HepG2 (cell line): ENCODE data around the gene KDM4F. TPM values are rescaled to one million over a fixed set of nuclear protein-coding genes. Genes with fewer than 3 reads are reported as not detected.

ENCODE experiments used
- CHCHD3 ChIP-seq: sonication (generic); formaldehyde crosslinking; IDR thresholded peaks from 2 replicates; pipeline ENCODE4 v1.8.0; 2022; ENCODE audit warnings: mild to moderate bottlenecking, missing genetic modification reagents, moderate library complexity
- CREB3 ChIP-seq: sonication (generic); formaldehyde crosslinking; IDR thresholded peaks from 2 replicates; pipeline ENCODE4 v1.5.0; 2020; ENCODE audit warnings: missing genetic modification reagents
- ELF4 ChIP-seq: sonication (generic); formaldehyde crosslinking; IDR thresholded peaks from 2 replicates; pipeline ENCODE4 v1.5.0; 2020; ENCODE audit warnings: missing genetic modification reagents, mild to moderate bottlenecking, moderate library complexity, borderline replicate concordance
- ETV5 ChIP-seq: IDR thresholded peaks from 2 replicates; pipeline ENCODE4 v1.6.1; 2018; ENCODE audit warnings: missing biosample characterization, missing genetic modification reagents, inconsistent platforms, borderline replicate concordance
- GABPA ChIP-seq, 2 experiments: IDR thresholded peaks; 2 replicates each; pipeline ENCODE4 v1.6.1; 2011 to 2016; ENCODE audit warnings: low read depth in 2 of 2, low read length in 1 of 2, missing biosample characterization in 1 of 2, missing genetic modification characterization in 1 of 2
- HNRNPL ChIP-seq: fragments of 200-400 bp; formaldehyde crosslinking; IDR thresholded peaks from 2 replicates; pipeline ENCODE4 v1.6.1; 2017; ENCODE audit warnings: mild to moderate bottlenecking, low read depth, low read length
- PHB2 ChIP-seq: fragments of 450-650 bp; IDR thresholded peaks from 2 replicates; pipeline ENCODE4 v1.6.1; 2018; ENCODE audit not compliant: partially characterized antibody
- RXRA ChIP-seq: sonication (generic); formaldehyde crosslinking; IDR thresholded peaks from 2 replicates; pipeline ENCODE4 v1.5.1; 2020; ENCODE audit warnings: missing genetic modification reagents
- SOX13 ChIP-seq, 3 experiments: fragments of 450-650 bp in 1 of 3; sonication (generic) in 1 of 3; formaldehyde crosslinking in 1 of 3; IDR thresholded peaks in 2 of 3; conservative IDR thresholded peaks in 1 of 3; 2 replicates each; pipeline versions ENCODE4 v1.5.0 to v1.6.1; 2016 to 2020; ENCODE audit warnings: antibody characterized with exemption in 1 of 3, mild to moderate bottlenecking in 1 of 3, missing compliant biosample characterization in 1 of 3, missing genetic modification reagents in 1 of 3, moderate library complexity in 1 of 3
- SRSF4 ChIP-seq: fragments of 200-400 bp; formaldehyde crosslinking; IDR thresholded peaks from one replicate; pipeline ENCODE4 v1.6.1; 2018; ENCODE audit warnings: mild to moderate bottlenecking, low read depth, low read length, moderate library complexity; ENCODE audit not compliant: poor library complexity, severe bottlenecking
- TOPORS ChIP-seq: sonication (generic); formaldehyde crosslinking; IDR thresholded peaks from 2 replicates; pipeline ENCODE4 v1.8.0; 2023; ENCODE audit warnings: mild to moderate bottlenecking, missing genetic modification reagents
- TRAFD1 ChIP-seq: sonication (generic); formaldehyde crosslinking; IDR thresholded peaks from 2 replicates; pipeline ENCODE4 v1.5.1; 2020; ENCODE audit warnings: missing genetic modification reagents, mild to moderate bottlenecking, borderline replicate concordance
- ZBTB7A ChIP-seq: sonication (generic); formaldehyde crosslinking; IDR thresholded peaks from 2 replicates; pipeline ENCODE4 v1.8.0; 2022; ENCODE audit warnings: mild to moderate bottlenecking, missing genetic modification reagents
- ZMYM2 ChIP-seq: sonication (generic); formaldehyde crosslinking; IDR thresholded peaks from 2 replicates; pipeline ENCODE4 v1.8.0; 2022; ENCODE audit warnings: mild to moderate bottlenecking, missing genetic modification reagents
- ZNF101 ChIP-seq: sonication (generic); formaldehyde crosslinking; IDR thresholded peaks from 2 replicates; pipeline ENCODE4 v1.4.0; 2020; ENCODE audit warnings: mild to moderate bottlenecking, low read depth, missing genetic modification reagents, borderline replicate concordance
- ZNF230 ChIP-seq: sonication (generic); formaldehyde crosslinking; IDR thresholded peaks from 2 replicates; pipeline ENCODE4 v1.4.0; 2020; ENCODE audit warnings: mild to moderate bottlenecking, missing genetic modification reagents
- ZNF260 ChIP-seq: sonication (generic); formaldehyde crosslinking; IDR thresholded peaks from 2 replicates; pipeline ENCODE4 v1.4.0; 2020; ENCODE audit warnings: missing genetic modification reagents, low read depth, mild to moderate bottlenecking, borderline replicate concordance
- ZNF280B ChIP-seq: sonication (generic); formaldehyde crosslinking; IDR thresholded peaks from 2 replicates; pipeline ENCODE4 v1.5.0; 2020; ENCODE audit warnings: missing genetic modification reagents, mild to moderate bottlenecking, borderline replicate concordance
- ZNF367 ChIP-seq: sonication (generic); formaldehyde crosslinking; IDR thresholded peaks from 2 replicates; pipeline ENCODE4 v1.4.0; 2020; ENCODE audit warnings: missing genetic modification reagents, borderline replicate concordance
- ZNF614 ChIP-seq: IDR thresholded peaks from 2 replicates; pipeline ENCODE4 v1.6.1; 2018; ENCODE audit warnings: missing biosample characterization, missing genetic modification reagents, inconsistent platforms, borderline replicate concordance
- ZNF678 ChIP-seq: sonication (generic); formaldehyde crosslinking; IDR thresholded peaks from 2 replicates; pipeline ENCODE4 v1.4.0; 2020; ENCODE audit warnings: mild to moderate bottlenecking, missing genetic modification reagents
- ZNF737 ChIP-seq: sonication (generic); formaldehyde crosslinking; IDR thresholded peaks from 2 replicates; pipeline ENCODE4 v1.5.0; 2020; ENCODE audit warnings: missing genetic modification reagents, mild to moderate bottlenecking, borderline replicate concordance
- ZNF747 ChIP-seq: sonication (generic); formaldehyde crosslinking; IDR thresholded peaks from 2 replicates; pipeline ENCODE4 v1.8.1; 2023; ENCODE audit warnings: missing genetic modification reagents, mild to moderate bottlenecking, borderline replicate concordance
- ZSCAN29 ChIP-seq: sonication (generic); formaldehyde crosslinking; conservative IDR thresholded peaks from 2 replicates; pipeline ENCODE4 v1.4.0; 2020; ENCODE audit warnings: mild to moderate bottlenecking, missing genetic modification reagents
- polyA plus RNA-seq, 8 experiments: library from polyadenylated mRNA; depleted of rRNA in 3 of 8; stranded (reverse) in 7 of 8; unstranded in 1 of 8; fragments of >200 nt; fragmentation: Illumina TruSeq in 4 of 8; extraction: Trizol in 4 of 8; gene quantifications; 2 replicates each; pipeline versions ENCODE4 v1.2.1 to v1.2.3, GENCODE V29; 2011 to 2016; ENCODE audit warnings: low read depth in 4 of 8, missing spikeins in 1 of 8, mixed read lengths in 1 of 8; ENCODE audit not compliant: insufficient read depth in 1 of 8
- total RNA-seq, 5 experiments: library from RNA; depleted of rRNA; stranded (reverse); fragments of >200 nt; fragmentation: Illumina TruSeq; extraction: Trizol; gene quantifications; 2 replicates each; pipeline ENCODE4 v1.2.3, GENCODE V29; 2016; ENCODE audit warnings: low read depth in 1 of 5

Gene KDM4F
- total and polyA plus RNA-seq, 2 of the 13 experiments (the other 11 are each of a cell fraction or from before 2014, with no cell fraction given) = not detected

- TF ChIP-seq ELF4 = peak; percentile 78
- no peak for TF ChIP-seq TRAFD1
- no peak; the same call in 1 of the 2 replicates for TF ChIP-seq ZNF101 (CRISPR knock-in tag)
- no peak for TF ChIP-seq ZNF367
- TF ChIP-seq ZNF678 (CRISPR knock-in tag) = 0 out of 2 replicates have a peak, but pooled peaks have one; percentile 40
- peak; percentile 75; the same call in 1 of the 2 replicates for TF ChIP-seq ZNF230 (CRISPR knock-in tag)
- peak; percentile 15; the same call in 1 of the 2 replicates for TF ChIP-seq GABPA (IDR thresholded peaks at IDR 0.05; ENCODE audit: low read depth, low read length)
- peak; percentile 60; the same call in 1 of the 2 replicates for TF ChIP-seq GABPA (CRISPR knock-in tag; IDR thresholded peaks at IDR 0.05; ENCODE audit: low read depth)
- TF ChIP-seq ZNF747 = 0 out of 2 replicates have a peak, but pooled peaks have one; percentile 28
- no peak for TF ChIP-seq SRSF4
- TF ChIP-seq ETV5 (CRISPR knock-in tag) = peak; percentile 48
- no peak for TF ChIP-seq CHCHD3 (CRISPR knock-in tag)
- TF ChIP-seq ZBTB7A (CRISPR knock-in tag) = 0 out of 2 replicates have a peak, but pooled peaks have one; percentile 12
- no peak for TF ChIP-seq ZNF737 (CRISPR knock-in tag)
- TF ChIP-seq ZNF280B = peak; percentile 49; the same call in 1 of the 2 replicates
- no peak for TF ChIP-seq ZSCAN29 (CRISPR knock-in tag)
- TF ChIP-seq CREB3 (CRISPR knock-in tag) = peak; percentile 41; the same call in 1 of the 2 replicates
- TF ChIP-seq SOX13 (IDR thresholded peaks at IDR 0.05) = no peak
- peak in 1 of 2 experiments; percentile 47; a peak in 1 of 4 replicates for TF ChIP-seq SOX13 (CRISPR knock-in tag; conservative IDR thresholded peaks at IDR 0.05 in 1 of 2, IDR thresholded peaks at IDR 0.05 in 1 of 2)
- TF ChIP-seq ZNF260 (CRISPR knock-in tag) = no peak
- TF ChIP-seq TOPORS (CRISPR knock-in tag) = peak; percentile 76; the same call in 1 of the 2 replicates
- TF ChIP-seq PHB2 = no peak
- 0 out of 2 replicates have a peak, but pooled peaks have one; percentile 17 for TF ChIP-seq ZMYM2 (CRISPR knock-in tag)
- no peak for TF ChIP-seq ZNF614 (CRISPR knock-in tag)
- peak; percentile 75; the same call in 1 of the 2 replicates for TF ChIP-seq RXRA (CRISPR knock-in tag)
- 0 out of 2 replicates have a peak, but pooled peaks have one; percentile 25 for TF ChIP-seq HNRNPL
These were observed 18.0 kb downstream of the KDM4F start (continued) for GRCh38 chr11:95067039-95067840.
